Measurements from ENCODE around the gene PRAMEF33. TPM values are rescaled to one million over a fixed set of nuclear protein-coding genes. Genes with fewer than 3 reads are reported as not detected.
"Not testable (repeated sequence)": the region's sequence is repeated elsewhere in the genome, so short reads cannot be mapped to it uniquely, and the experiment has no call there.

Gene PRAMEF33, protein sequence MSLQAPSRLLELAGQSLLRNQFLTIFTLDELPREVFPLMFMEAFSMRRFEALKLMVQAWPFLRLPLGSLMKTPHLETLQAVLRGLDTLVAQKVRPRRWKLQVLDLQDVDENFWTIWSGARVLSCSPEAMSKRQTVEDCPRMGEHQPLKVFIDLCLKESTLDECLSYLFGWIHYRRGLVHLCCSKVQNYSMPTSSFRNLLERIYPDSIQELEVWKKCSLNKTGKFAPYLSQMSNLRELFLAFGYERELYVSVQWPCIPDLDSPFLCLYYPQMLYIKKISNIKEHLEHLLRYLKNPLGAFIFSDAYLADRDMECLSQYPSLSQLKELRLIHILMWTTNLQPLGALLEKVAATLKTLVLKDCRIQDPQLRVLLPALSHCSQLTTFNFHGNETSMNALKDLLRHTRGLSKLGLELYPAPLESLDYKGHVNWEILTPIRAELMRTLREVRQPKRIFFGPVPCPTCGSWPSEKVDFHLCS
- total RNA-seq, result not detected in 2 replicates

- intact Hi-C loops (cut with micrococcal nuclease), result not testable (repeated sequence)
Measured at GRCh38 chr1:13303239-13303638, at the start of gene PRAMEF33. Gene PRAMEF33, plus strand, starts transcription at chr1:13303539. Its CDS starts 2,416 bp downstream, at chr1:13305955.

- intact Hi-C loops (cut with micrococcal nuclease), result not testable (repeated sequence)
Measured at GRCh38 chr1:13253898-13254297, 49.4 kb upstream of the PRAMEF33 start, which contains the start of gene PRAMEF5. Gene PRAMEF5, plus strand, starts transcription at chr1:13254198. Its CDS starts 5,071 bp downstream, at chr1:13259269.

GRCh38 chr1:13265124-13265523 is 38.2 kb upstream of the PRAMEF33 start:
- intact Hi-C loops (cut with micrococcal nuclease), result not testable (repeated sequence)

DNA sequence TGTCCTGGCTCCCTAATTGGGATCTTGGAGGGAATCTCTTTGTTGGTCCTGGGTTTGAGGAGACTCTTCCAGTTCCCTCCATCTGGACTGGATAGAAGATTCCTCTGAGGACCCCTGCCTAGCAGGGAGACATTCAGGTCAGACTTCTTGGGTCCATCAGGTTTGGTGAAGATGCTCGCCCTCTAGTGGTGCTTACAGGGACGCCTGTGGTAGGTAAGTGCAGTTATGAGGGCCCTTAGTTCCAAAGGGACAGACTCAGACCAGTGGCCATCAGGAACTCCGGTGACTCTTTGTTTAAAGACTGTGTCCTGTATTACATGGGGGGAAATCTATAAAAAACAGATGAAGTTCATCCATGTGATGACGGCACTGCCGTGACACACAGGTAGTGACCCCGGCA is 26.3 kb upstream of the PRAMEF33 start:
- intact Hi-C loops (cut with micrococcal nuclease), result not testable (repeated sequence)

GRCh38 chr1:13279617-13280016 is 23.7 kb upstream of the PRAMEF33 start:
- intact Hi-C loops (cut with micrococcal nuclease), result not testable (repeated sequence)

- intact Hi-C loops (cut with micrococcal nuclease), result not testable (repeated sequence)
Measured at GRCh38 chr1:13285037-13285436, 18.3 kb upstream of the PRAMEF33 start, which contains the start of gene PRAMEF8. Gene PRAMEF8, minus strand, starts transcription at chr1:13285137. Its CDS starts 1,046 bp downstream, at chr1:13284091.

- intact Hi-C loops (cut with micrococcal nuclease), result not testable (repeated sequence)
Measured at GRCh38 chr1:13289030-13289429, 14.3 kb upstream of the PRAMEF33 start.

DNA sequence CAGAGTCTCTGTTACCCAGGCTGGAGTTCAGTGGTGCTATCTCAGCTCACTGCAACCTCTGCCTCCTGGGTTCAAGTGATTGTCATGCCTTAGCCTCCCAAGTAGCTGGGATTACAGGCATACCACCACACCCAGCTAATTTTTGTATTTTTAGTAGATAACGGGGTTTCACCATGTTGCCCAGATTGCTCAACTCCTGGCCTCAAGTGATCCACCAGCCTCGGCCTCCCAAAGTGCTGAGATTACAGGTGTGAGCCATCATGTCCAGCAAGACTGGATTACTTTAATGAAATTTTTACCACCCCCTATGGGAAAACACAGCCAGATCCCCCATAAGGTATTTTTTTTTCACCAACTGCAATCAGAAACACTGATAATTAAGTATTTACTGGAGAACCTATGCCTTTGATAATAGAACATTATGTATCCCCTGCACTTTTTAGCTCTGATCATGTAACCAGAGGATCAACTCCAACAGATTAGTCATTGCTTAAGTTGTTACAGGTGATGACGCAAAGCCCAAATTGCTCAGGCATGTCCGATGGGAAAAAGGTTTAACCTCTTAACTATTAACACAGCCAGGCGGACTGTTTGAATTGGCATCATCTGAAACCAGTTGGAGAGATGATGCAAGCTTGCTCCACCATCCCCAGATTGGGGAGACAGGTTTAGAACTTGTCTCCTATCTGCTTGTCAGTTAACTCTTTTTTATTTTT is 6.0 kb upstream of the PRAMEF33 start:
- intact Hi-C loops (cut with micrococcal nuclease), result not testable (repeated sequence)

- intact Hi-C loops (cut with micrococcal nuclease), result not testable (repeated sequence)
Measured at GRCh38 chr1:13298699-13299098, 4.6 kb upstream of the PRAMEF33 start.

- intact Hi-C loops (cut with micrococcal nuclease), result not testable (repeated sequence)
Measured at GRCh38 chr1:13302197-13302596, 1.1 kb upstream of the PRAMEF33 start.

DNA sequence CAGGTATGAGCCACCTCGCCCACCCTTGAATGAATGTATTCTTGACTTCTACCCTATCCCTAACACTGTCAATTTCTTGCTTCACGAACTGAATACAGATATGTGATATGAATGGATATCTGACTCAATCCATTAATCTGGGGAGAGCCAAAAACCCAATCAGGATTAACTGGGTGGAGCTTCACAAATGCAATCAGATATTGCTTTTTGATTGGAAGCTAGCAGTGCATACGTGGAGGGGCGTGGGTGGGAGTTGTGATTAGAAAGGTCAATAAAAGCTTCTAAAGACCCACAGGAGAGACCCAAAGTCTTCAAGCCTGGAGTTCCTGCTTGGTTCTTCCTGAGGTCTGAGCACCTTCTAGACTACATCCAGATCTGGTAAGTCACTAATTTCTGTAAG is 11.9 kb downstream of the PRAMEF33 start, which contains the start of gene PRAMEF15:
Gene PRAMEF15 (plus strand): TSS at position 301 of the 400 bp plus-strand sequence. CDS start 2,827 bp downstream, outside the sequence.
- intact Hi-C loops (cut with micrococcal nuclease), result not testable (repeated sequence)

- intact Hi-C loops (cut with micrococcal nuclease), result not testable (repeated sequence)
Measured at GRCh38 chr1:13342496-13342895, 39.2 kb downstream of the PRAMEF33 start.

GRCh38 chr1:13347034-13347433 is 43.7 kb downstream of the PRAMEF33 start, which contains the start of gene PRAMEF14:
Gene PRAMEF14, minus strand, starts transcription at chr1:13347134. Its CDS starts 1,820 bp downstream, at chr1:13345314.
- intact Hi-C loops (cut with micrococcal nuclease), result not testable (repeated sequence)

- intact Hi-C loops (cut with micrococcal nuclease), result not testable (repeated sequence)
Measured at GRCh38 chr1:13353476-13353875, 50.1 kb downstream of the PRAMEF33 start.

DNA sequence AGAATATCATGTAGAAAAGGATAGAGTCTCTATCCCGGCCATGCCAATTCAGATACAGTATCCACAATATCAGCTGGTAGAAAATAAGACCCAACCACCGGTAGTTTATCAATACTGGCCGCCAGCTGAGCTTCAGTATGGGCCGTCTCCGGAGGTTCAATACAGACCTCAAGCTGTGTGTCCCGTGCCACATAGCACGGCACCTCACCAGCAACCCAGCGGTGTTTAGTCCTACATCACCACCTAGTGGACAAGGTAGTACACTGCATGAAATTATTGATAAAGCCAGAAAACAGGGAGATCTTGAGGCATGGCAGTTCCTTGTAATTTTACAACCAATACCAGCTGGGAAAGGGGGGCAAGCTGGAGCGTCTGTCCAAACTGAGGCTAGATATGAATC is 51.1 kb downstream of the PRAMEF33 start:
- intact Hi-C loops (cut with micrococcal nuclease), result not testable (repeated sequence)

- intact Hi-C loops (cut with micrococcal nuclease), result loop anchor here (5.0 kb wide), 1 partner anchor 606 kb away; no protein-coding TSS in a partner anchor
Measured at GRCh38 chr1:13356774-13357173, 53.4 kb downstream of the PRAMEF33 start.

Other genes with a start within 250 kb of the PRAMEF33 start
- not detected in 2 replicates for gene PRAMEF27, start 247.0 kb upstream of the PRAMEF33 start, total RNA-seq
- gene HNRNPCL3, start 242.8 kb upstream of the PRAMEF33 start, total RNA-seq, result not detected in 2 replicates
- not detected in 2 replicates for gene PRAMEF25, start 232.8 kb upstream of the PRAMEF33 start, total RNA-seq
- gene HNRNPCL2, start 186.7 kb upstream of the PRAMEF33 start, total RNA-seq, result not detected in 2 replicates
- not detected in 2 replicates for gene PRAMEF26, start 147.5 kb upstream of the PRAMEF33 start, total RNA-seq
- gene HNRNPCL4, start 137.9 kb upstream of the PRAMEF33 start, total RNA-seq, result not detected in 2 replicates
- not detected in 2 replicates for gene PRAMEF9, start 131.7 kb upstream of the PRAMEF33 start, total RNA-seq
- not detected in 2 replicates for gene PRAMEF13, start 102.1 kb upstream of the PRAMEF33 start, total RNA-seq
- gene PRAMEF18, start 77.4 kb upstream of the PRAMEF33 start, total RNA-seq, result not detected in 2 replicates
- gene PRAMEF5, start 49.3 kb upstream of the PRAMEF33 start, total RNA-seq, result not detected in 2 replicates
- gene PRAMEF8, start 18.4 kb upstream of the PRAMEF33 start, total RNA-seq, result not detected in 2 replicates
- gene PRAMEF15, start 12.0 kb downstream of the PRAMEF33 start, total RNA-seq, result not detected in 2 replicates
- not detected in 2 replicates for gene PRAMEF14, start 43.6 kb downstream of the PRAMEF33 start, total RNA-seq
- gene PRAMEF19, start 68.4 kb downstream of the PRAMEF33 start, total RNA-seq, result not detected in 2 replicates
- gene PRAMEF17, start 86.1 kb downstream of the PRAMEF33 start, total RNA-seq, result not detected in 2 replicates
- not detected in 2 replicates for gene PRAMEF20, start 106.9 kb downstream of the PRAMEF33 start, total RNA-seq
- gene LRRC38, start 210.5 kb downstream of the PRAMEF33 start, total RNA-seq, result not detected in 2 replicates

Measured in T-helper 1 cell treated with Interleukin-12 subunit alpha and Interleukin-12 subunit beta and Interleukin-4 antibody, amounts not matched to agents 30 ng/mL and 1 ng/mL, for 36 hours (primary cell).